ENCODE measurements around the gene OVAAL.

- TF ChIP-seq CTCF (IDR thresholded peaks at IDR 0.05) = no peak
- TF ChIP-seq POLR2A (IDR thresholded peaks at IDR 0.05) = no peak
These were observed 12.5 kb downstream of the OVAAL start for GRCh38 chr1:180571060-180571831.

Measured in body of pancreas (tissue), 4 donors.